HepG2 (cell line): ENCODE results near the gene TSPAN5. TPM values are rescaled to one million over a fixed set of nuclear protein-coding genes. Genes with fewer than 3 reads are reported as not detected.

Experiments used
- ATAC-seq: fragments of 200-7000 bp; cut with Tn5 transposase; 3 replicates; pipeline ENCODE4 v1.9.1; 2020; ENCODE audit warnings: mild to moderate bottlenecking, moderate library complexity
- BruUV-seq: library from RNA; stranded (reverse); fragments of 400-500 nt; replicated peaks from 2 replicates; lab custom pipeline; 2021; lab: Mats Ljungman, UMichigan
- CTCF ChIA-PET: fragments of 300-600 bp; formaldehyde crosslinking; extraction: SDS; loops from one replicate; lab custom pipeline; 2021; ENCODE audit warnings: low total read pairs, inconsistent platforms, low intra/inter-chr PET ratio; lab: Yijun Ruan, JAX
- POLR2A ChIA-PET: fragments of 350-600 bp; sonication (Branson Sonifier 250); formaldehyde crosslinking; loops from one replicate; lab custom pipeline; 2020; ENCODE audit warnings: antibody characterized with exemption, inconsistent platforms; lab: Yijun Ruan, JAX
- DNase-seq: peaks from one replicate; pipeline ENCODE4 v3.0.0-alpha.2; 2015; ENCODE audit warnings: low spot score
- FAIRE-seq: peaks from 3 replicates; lab custom pipeline; 2011; peaks lifted over from hg19 to GRCh38; lab: Jason Lieb, UNC
- H2AFZ ChIP-seq: one replicate; pipeline ENCODE4 v1.6.1; 2011; ENCODE audit warnings: low read length, inconsistent platforms
- H3K27ac ChIP-seq: fragments of 300-600 bp; 3 replicates; pipeline ENCODE4 v1.8.0; 2011; ENCODE audit warnings: mixed run types, mild to moderate bottlenecking, mixed read lengths, low read length, inconsistent platforms; ENCODE audit not compliant: insufficient read depth; ENCODE audit errors: extremely low read length
- H3K27me3 ChIP-seq, 2 experiments: fragments of 200-600 bp in 1 of 2; 2 replicates in 1 of 2; 3 replicates in 1 of 2; pipeline versions ENCODE4 v1.6.0 to v1.8.0; 2011; ENCODE audit warnings: low read length in 2 of 2, mild to moderate bottlenecking in 2 of 2, moderate library complexity in 2 of 2, inconsistent platforms in 1 of 2; ENCODE audit not compliant: insufficient read depth in 2 of 2, control insufficient read depth in 1 of 2
- H3K36me3 ChIP-seq, 2 experiments: fragments of 200-600 bp in 1 of 2; replicated peaks in 1 of 2; 2 replicates in 1 of 2; 3 replicates in 1 of 2; pipeline versions ENCODE4 v1.5.1 to v1.8.0; 2011; ENCODE audit warnings: low read length in 2 of 2, inconsistent platforms in 1 of 2; ENCODE audit not compliant: insufficient read depth in 2 of 2, control insufficient read depth in 1 of 2
- H3K4me1 ChIP-seq: 2 replicates; pipeline ENCODE4 v1.5.1; 2012; ENCODE audit warnings: low read length, inconsistent platforms; ENCODE audit not compliant: insufficient read depth
- H3K4me2 ChIP-seq: 2 replicates; pipeline ENCODE4 v1.6.0; 2011; ENCODE audit warnings: low read depth, low read length, inconsistent platforms
- H3K4me3 ChIP-seq, 3 experiments: fragments of 200-600 bp in 1 of 3; sonication (generic), shearing (Covaris generic) in 1 of 3; replicated peaks in 1 of 3; 2 replicates each; pipeline ENCODE4 v1.5.1; 2011 to 2016; ENCODE audit warnings: low read length in 3 of 3, inconsistent platforms in 2 of 3, low read depth in 2 of 3, mild to moderate bottlenecking in 2 of 3, control low read depth in 1 of 3, mixed read lengths in 1 of 3; ENCODE audit not compliant: insufficient read depth in 1 of 3
- H3K79me2 ChIP-seq: one replicate; pipeline ENCODE4 v1.6.1; 2011; ENCODE audit warnings: low read length, inconsistent platforms; ENCODE audit not compliant: insufficient read depth
- H3K9ac ChIP-seq: 2 replicates; pipeline ENCODE4 v1.6.0; 2011; ENCODE audit warnings: mild to moderate bottlenecking, low read depth, low read length, inconsistent platforms; ENCODE audit not compliant: insufficient read depth
- H3K9me3 ChIP-seq: 2 replicates; pipeline ENCODE4 v1.5.1; 2012; ENCODE audit warnings: mild to moderate bottlenecking, low read length
- H4K20me1 ChIP-seq: 2 replicates; pipeline ENCODE4 v1.6.0; 2011; ENCODE audit warnings: inconsistent platforms, mild to moderate bottlenecking, low read length, moderate library complexity; ENCODE audit not compliant: insufficient read depth
- CBX2 ChIP-seq, 2 experiments: fragments of 200-600 bp in 1 of 2; sonication (generic); formaldehyde crosslinking in 1 of 2; IDR thresholded peaks; 2 replicates each; pipeline versions ENCODE4 v1.7.0 to v1.8.1; 2018 to 2022; ENCODE audit warnings: low read depth in 2 of 2, low read length in 1 of 2, mild to moderate bottlenecking in 1 of 2, missing genetic modification reagents in 1 of 2
- CHD4 ChIP-seq: fragments of 200-600 bp; sonication (generic); IDR thresholded peaks from 2 replicates; pipeline ENCODE4 v1.7.0; 2017; ENCODE audit warnings: mild to moderate bottlenecking, low read length, borderline replicate concordance
- FIP1L1 ChIP-seq: fragments of 200-400 bp; formaldehyde crosslinking; IDR thresholded peaks from 2 replicates; pipeline ENCODE4 v1.6.1; 2018; ENCODE audit warnings: low read depth, mild to moderate bottlenecking, low read length, moderate library complexity, borderline replicate concordance; ENCODE audit not compliant: insufficient read depth
- GLI4 ChIP-seq: sonication (generic); formaldehyde crosslinking; IDR thresholded peaks from 2 replicates; pipeline ENCODE4 v1.5.1; 2020; ENCODE audit warnings: missing genetic modification reagents, mild to moderate bottlenecking, moderate library complexity, borderline replicate concordance
- IKZF4 ChIP-seq: sonication (generic); formaldehyde crosslinking; IDR thresholded peaks from 2 replicates; pipeline ENCODE4 v1.5.1; 2020; ENCODE audit warnings: borderline replicate concordance, mild to moderate bottlenecking, low read depth, missing genetic modification reagents; ENCODE audit errors: not compliant biosample characterization
- MIER2 ChIP-seq: IDR thresholded peaks from 2 replicates; pipeline ENCODE4 v1.6.1; 2016; ENCODE audit warnings: missing biosample characterization, missing genetic modification reagents
- POLR2A ChIP-seq, 2 experiments: IDR thresholded peaks; 2 replicates each; pipeline ENCODE4 v1.6.1; 2011; ENCODE audit warnings: low read depth in 2 of 2, low read length in 2 of 2, mild to moderate bottlenecking in 1 of 2, moderate library complexity in 1 of 2; ENCODE audit not compliant: insufficient read depth in 1 of 2
- RFXANK ChIP-seq: IDR thresholded peaks from 2 replicates; pipeline ENCODE4 v1.6.1; 2016
- ZNF460 ChIP-seq: sonication (generic); formaldehyde crosslinking; IDR thresholded peaks from 2 replicates; pipeline ENCODE4 v1.5.1; 2020; ENCODE audit warnings: missing genetic modification reagents, mild to moderate bottlenecking, borderline replicate concordance
- WGBS: methylation state at CpG from one replicate; pipeline ENCODE4 v1.1.6; 2017; ENCODE audit warnings: low lambda C conversion rate; 5-methylcytosine and 5-hydroxymethylcytosine counted together
- in situ Hi-C: cut with HindIII; loops from 2 replicates; pipeline ENCODE4 v1.10.0; 2017; ENCODE audit warnings: low pct_unique_long_range_greater_than_20kb; ENCODE audit not compliant: extremely low pct_ligation_motif_present
- intact Hi-C: fragments of 100-400 bp; cut with micrococcal nuclease; formaldehyde crosslinking; loops from one replicate; pipeline ENCODE4 v1.10.0; 2022; ENCODE audit not compliant: unreplicated experiment
- polyA plus RNA-seq, 8 experiments: library from polyadenylated mRNA; depleted of rRNA in 3 of 8; stranded (reverse) in 7 of 8; unstranded in 1 of 8; fragments of >200 nt; fragmentation: Illumina TruSeq in 4 of 8; extraction: Trizol in 4 of 8; gene quantifications; 2 replicates each; pipeline versions ENCODE4 v1.2.1 to v1.2.3, GENCODE V29; 2011 to 2016; ENCODE audit warnings: low read depth in 4 of 8, missing spikeins in 1 of 8, mixed read lengths in 1 of 8; ENCODE audit not compliant: insufficient read depth in 1 of 8
- total RNA-seq, 5 experiments: library from RNA; depleted of rRNA; stranded (reverse); fragments of >200 nt; fragmentation: Illumina TruSeq; extraction: Trizol; gene quantifications; 2 replicates each; pipeline ENCODE4 v1.2.3, GENCODE V29; 2016; ENCODE audit warnings: low read depth in 1 of 5
- TF ChIP-seq, protein P1 (sequence below): sonication (generic); formaldehyde crosslinking; conservative IDR thresholded peaks from 2 replicates; pipeline ENCODE4 v1.5.0; 2020; ENCODE audit warnings: missing genetic modification reagents

TSPAN5 gene
- total and polyA plus RNA-seq, 2 of the 13 experiments (the other 11 are each of a cell fraction or from before 2014, with no cell fraction given) = 0.20 to 0.53 TPM

- TF ChIP-seq ZNF460 = no peak
Observed at GRCh38 chr4:98586962-98587354, 71.5 kb downstream of the TSPAN5 start (continued).

- TF ChIP-seq GLI4 (CRISPR knock-in tag) (no peak), RFXANK (CRISPR knock-in tag) (no peak), FIP1L1 (no peak)
- TF ChIP-seq, all 625 proteins: peak for 0
- Histone ChIP-seq H3K9me3 (no peaks in the 10 kb centered on the region), H4K20me1 (no peaks in the 10 kb centered on the region), H3K79me2 (no peaks in the 10 kb centered on the region), H3K27me3 (peaks cover 2 to 25% of the 10 kb centered on the region in 2 experiments; a peak in 4 of 5 replicates), H2AFZ (no peak overlapping the region), H3K4me2 (no peak overlapping the region), H3K9ac (no peak overlapping the region), H3K4me3 (no peak overlapping the region), H3K36me3 (no peaks in the 10 kb centered on the region), H3K27ac (no peak overlapping the region), H3K4me1 (peaks cover 17% of the 10 kb centered on the region)
- FAIRE-seq (no peak), ATAC-seq (no peak), DNase-seq (no peak)
- ChIA-PET CTCF (no interaction called here), POLR2A (no interaction called here)
- 16% methylated on average over 5 of the region's 5 CpGs for WGBS
- BruUV-seq = no TSS peak
- in situ Hi-C loops (no loop called here), intact Hi-C loops (no loop called here)
Observed at GRCh38 chr4:98586291-98586961, 72.0 kb downstream of the TSPAN5 start.

GRCh38 chr4:98585596-98585995 lies 72.8 kb downstream of the TSPAN5 start:
- H3K4me3 ChIP-seq = no peak overlapping the region
- intact Hi-C loops (no loop called here), in situ Hi-C loops (no loop called here)
- no TSS peak for BruUV-seq
- ATAC-seq (no peak), DNase-seq (no peak), FAIRE-seq (no peak)
- no peak overlapping the region for H3K9ac ChIP-seq
- H3K36me3 ChIP-seq = no peaks in the 10 kb centered on the region
- CTCF ChIA-PET = no interaction called here
- H3K4me1 ChIP-seq = peaks cover 17% of the 10 kb centered on the region
- no peak overlapping the region for H3K27ac ChIP-seq
- POLR2A ChIA-PET = no interaction called here
- H3K4me2 ChIP-seq = no peak overlapping the region
- no peak overlapping the region for H2AFZ ChIP-seq
- 58% methylated on average over 2 of the region's 2 CpGs for WGBS
- no peaks in the 10 kb centered on the region for H4K20me1 ChIP-seq
- no peaks in the 10 kb centered on the region for H3K9me3 ChIP-seq
- H3K79me2 ChIP-seq = no peaks in the 10 kb centered on the region
- peaks cover 3 to 26% of the 10 kb centered on the region in 2 experiments; a peak in 4 of 5 replicates for H3K27me3 ChIP-seq
- TF ChIP-seq POLR2A (IDR thresholded peaks at IDR 0.05; ENCODE audit: insufficient read depth in 1 of 2, low read depth in 2 of 2, low read length in 2 of 2) (no peak), MIER2 (no peak), IKZF4 (no peak), CHD4 (no peak), CBX2 (IDR thresholded peaks at IDR 0.05; ENCODE audit: low read depth, low read length) (no peak), CBX2 (CRISPR knock-in tag; IDR thresholded peaks at IDR 0.05; ENCODE audit: low read depth) (no peak)
- TF ChIP-seq, protein P1, sequence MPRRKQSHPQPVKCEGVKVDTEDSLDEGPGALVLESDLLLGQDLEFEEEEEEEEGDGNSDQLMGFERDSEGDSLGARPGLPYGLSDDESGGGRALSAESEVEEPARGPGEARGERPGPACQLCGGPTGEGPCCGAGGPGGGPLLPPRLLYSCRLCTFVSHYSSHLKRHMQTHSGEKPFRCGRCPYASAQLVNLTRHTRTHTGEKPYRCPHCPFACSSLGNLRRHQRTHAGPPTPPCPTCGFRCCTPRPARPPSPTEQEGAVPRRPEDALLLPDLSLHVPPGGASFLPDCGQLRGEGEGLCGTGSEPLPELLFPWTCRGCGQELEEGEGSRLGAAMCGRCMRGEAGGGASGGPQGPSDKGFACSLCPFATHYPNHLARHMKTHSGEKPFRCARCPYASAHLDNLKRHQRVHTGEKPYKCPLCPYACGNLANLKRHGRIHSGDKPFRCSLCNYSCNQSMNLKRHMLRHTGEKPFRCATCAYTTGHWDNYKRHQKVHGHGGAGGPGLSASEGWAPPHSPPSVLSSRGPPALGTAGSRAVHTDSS (CRISPR knock-in tag) = no peak
